ENCODE measurements around the gene DAND5.
A peak's percentile ranks its signal among the peaks of the same experiment; 100 is the strongest.
"Not testable (repeated sequence)": the region's sequence is repeated elsewhere in the genome, so short reads cannot be mapped to it uniquely, and the experiment has no call there.

DAND5 gene

DNA sequence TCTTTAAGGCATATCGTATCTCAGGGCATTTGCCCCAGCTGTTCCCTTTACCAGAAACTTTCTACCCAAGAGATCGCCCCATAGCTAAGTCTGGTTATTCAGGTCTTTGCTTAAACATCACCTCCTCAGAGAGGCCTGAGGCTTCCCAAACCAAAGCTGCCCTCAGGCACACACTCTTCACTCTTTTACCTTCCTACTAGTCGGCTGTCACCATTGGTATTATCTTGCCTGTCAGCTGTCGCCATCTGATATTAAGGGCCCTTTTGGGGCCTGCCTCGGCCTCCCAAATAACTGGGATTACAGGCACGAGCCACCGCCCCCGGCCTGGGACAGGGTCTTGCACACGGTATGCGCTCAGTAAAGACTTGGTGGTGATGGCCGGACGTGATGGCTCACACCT, 13.4 kb upstream of the DAND5 start:
- Histone ChIP-seq H3K4me1 (ENCODE audit: control insufficient read depth, low read length) (peaks cover 37% of the 10 kb centered on the region), H3K27ac (ENCODE audit: low read depth, low read length) (peak overlapping the region; percentile 54), H3K4me2 (ENCODE audit: low read length) (peak overlapping the region; percentile 77), H3K79me2 (ENCODE audit: control insufficient read depth, low read length) (peaks cover 63% of the 10 kb centered on the region), H3K9me3 (ENCODE audit: control insufficient read depth, insufficient read depth, low read length) (no peaks in the 10 kb centered on the region), H3K36me3 (ENCODE audit: control insufficient read depth, low read length) (peaks cover 54% of the 10 kb centered on the region), H3K27me3 (ENCODE audit: control insufficient read depth, low read length) (no peaks in the 10 kb centered on the region), H3K4me3 (ENCODE audit: low read length) (peak overlapping the region; percentile 96), H3F3A (ENCODE audit: control insufficient read depth, insufficient read depth) (peaks cover 31% of the 10 kb centered on the region), H4K20me1 (ENCODE audit: control insufficient read depth, insufficient read depth, low read depth, low read length) (no peaks in the 10 kb centered on the region; the same call in 1 of the 2 replicates), H3K9me2 (replicated peaks; ENCODE audit: control insufficient read depth, low read length) (no peaks in the 10 kb centered on the region)
- no peak for TF ChIP-seq EZH2phosphoT487 (IDR thresholded peaks at IDR 0.05; ENCODE audit: borderline replicate concordance, low read length)
- TF ChIP-seq, protein P1, sequence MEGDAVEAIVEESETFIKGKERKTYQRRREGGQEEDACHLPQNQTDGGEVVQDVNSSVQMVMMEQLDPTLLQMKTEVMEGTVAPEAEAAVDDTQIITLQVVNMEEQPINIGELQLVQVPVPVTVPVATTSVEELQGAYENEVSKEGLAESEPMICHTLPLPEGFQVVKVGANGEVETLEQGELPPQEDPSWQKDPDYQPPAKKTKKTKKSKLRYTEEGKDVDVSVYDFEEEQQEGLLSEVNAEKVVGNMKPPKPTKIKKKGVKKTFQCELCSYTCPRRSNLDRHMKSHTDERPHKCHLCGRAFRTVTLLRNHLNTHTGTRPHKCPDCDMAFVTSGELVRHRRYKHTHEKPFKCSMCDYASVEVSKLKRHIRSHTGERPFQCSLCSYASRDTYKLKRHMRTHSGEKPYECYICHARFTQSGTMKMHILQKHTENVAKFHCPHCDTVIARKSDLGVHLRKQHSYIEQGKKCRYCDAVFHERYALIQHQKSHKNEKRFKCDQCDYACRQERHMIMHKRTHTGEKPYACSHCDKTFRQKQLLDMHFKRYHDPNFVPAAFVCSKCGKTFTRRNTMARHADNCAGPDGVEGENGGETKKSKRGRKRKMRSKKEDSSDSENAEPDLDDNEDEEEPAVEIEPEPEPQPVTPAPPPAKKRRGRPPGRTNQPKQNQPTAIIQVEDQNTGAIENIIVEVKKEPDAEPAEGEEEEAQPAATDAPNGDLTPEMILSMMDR (IDR thresholded peaks at IDR 0.05; ENCODE audit: low read depth, low read length, poor library complexity, severe bottlenecking): no peak

DNA sequence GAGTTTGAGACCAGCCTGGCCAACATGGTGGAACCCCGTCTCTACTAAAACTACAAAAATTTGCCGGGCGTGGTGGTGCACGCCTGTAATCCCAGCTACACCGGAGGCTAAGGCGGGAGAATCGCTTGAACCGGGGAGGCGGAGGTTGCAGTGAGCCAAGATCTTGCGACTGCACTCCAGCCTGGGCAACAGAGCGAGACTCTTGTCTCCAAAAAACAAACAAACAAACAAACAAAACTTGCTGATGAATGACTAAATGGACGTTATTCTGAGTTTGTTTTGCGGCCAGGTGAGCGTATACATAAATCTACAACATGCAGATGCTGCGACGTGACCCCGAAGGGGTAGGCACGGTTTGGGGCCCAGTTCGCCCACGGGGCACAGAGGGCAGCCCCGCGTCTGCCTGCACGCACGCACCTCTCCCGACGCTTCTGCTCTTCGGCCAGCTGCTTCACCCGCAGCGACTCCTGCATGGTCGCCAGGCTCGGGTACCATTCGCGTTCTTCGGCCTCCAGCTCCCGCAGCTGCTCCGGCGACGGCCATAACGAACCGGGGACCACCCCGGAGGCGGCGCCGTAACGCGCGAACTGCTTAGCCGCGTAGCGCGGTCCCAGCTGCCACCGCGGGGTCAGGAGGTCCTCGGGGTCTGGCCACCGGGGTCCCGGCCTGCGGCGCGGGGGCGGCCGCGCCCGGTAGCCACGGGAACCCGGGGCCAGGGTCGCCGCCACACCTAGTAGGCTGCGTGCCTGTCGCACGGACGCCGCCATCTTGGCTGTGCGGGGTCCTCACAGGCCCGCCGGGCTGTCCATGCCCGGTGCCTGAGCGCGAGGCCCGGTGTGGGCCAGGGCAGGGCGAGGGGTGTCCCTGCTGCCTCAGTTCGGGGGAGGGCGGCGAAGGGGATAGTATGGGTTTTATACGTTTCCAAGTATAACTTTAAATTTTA, 12.7 kb upstream of the DAND5 start, which contains the start of gene GADD45GIP1:
TSS of gene GADD45GIP1 (minus strand) at position 778 of the 943 bp plus-strand sequence. CDS start at position 767, 11 bp downstream.
- TF ChIP-seq EZH2phosphoT487 (IDR thresholded peaks at IDR 0.05; ENCODE audit: borderline replicate concordance, low read length): no peak
- TF ChIP-seq, protein P1 (IDR thresholded peaks at IDR 0.05; ENCODE audit: low read depth, low read length, poor library complexity, severe bottlenecking): peak; percentile 10

DNA sequence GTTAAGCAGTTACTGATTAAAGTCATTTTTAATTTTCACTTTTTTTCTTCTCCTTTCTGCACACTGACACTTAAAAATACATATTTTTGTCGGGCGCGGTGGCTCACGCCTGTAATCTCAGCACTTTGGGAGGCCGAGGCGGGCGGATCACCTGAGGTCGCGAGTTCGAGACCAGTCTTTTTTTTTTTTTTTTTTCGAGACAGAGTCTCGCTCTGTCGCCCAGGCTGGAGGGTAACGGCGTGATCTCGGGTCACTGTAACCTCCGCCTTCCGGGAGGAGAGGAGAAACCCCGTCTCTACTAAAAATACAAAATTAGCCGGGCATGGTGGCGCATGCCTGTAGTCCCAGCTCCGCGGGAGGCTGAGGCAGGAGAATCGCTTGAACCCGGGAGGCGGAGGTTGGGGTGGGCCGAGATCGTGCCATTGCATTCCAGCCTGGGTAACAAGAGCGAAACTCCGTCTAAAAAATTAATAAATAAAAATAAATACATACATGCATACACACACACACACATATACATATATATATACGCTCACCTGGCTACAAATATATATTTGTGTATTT, 11.9 kb upstream of the DAND5 start:
- H3K79me2 ChIP-seq (ENCODE audit: control insufficient read depth, low read length): peaks cover 54% of the 10 kb centered on the region
- not testable (repeated sequence) for H3K27me3 ChIP-seq (ENCODE audit: control insufficient read depth, low read length)

More for the DNA sequence above, 12.7 kb upstream of the DAND5 start, which contains the start of gene GADD45GIP1:
- H3F3A ChIP-seq (ENCODE audit: control insufficient read depth, insufficient read depth): peaks cover 29% of the 10 kb centered on the region
- peak within 1 kb of the TSS; percentile 96 for H3K4me3 ChIP-seq (ENCODE audit: low read length)
- peaks cover 49% of the 10 kb centered on the region for H3K36me3 ChIP-seq (ENCODE audit: control insufficient read depth, low read length)
- peaks cover 62% of the 10 kb centered on the region for H3K79me2 ChIP-seq (ENCODE audit: control insufficient read depth, low read length)
- H3K4me1 ChIP-seq (ENCODE audit: control insufficient read depth, low read length): peaks cover 37% of the 10 kb centered on the region
- no peaks in the 10 kb centered on the region; the same call in 1 of the 2 replicates for H4K20me1 ChIP-seq (ENCODE audit: control insufficient read depth, insufficient read depth, low read depth, low read length)
- H3K9me3 ChIP-seq (ENCODE audit: control insufficient read depth, insufficient read depth, low read length): no peaks in the 10 kb centered on the region
- peak within 1 kb of the TSS; percentile 54 for H3K27ac ChIP-seq (ENCODE audit: low read depth, low read length)
- H3K4me2 ChIP-seq (ENCODE audit: low read length): peak within 1 kb of the TSS; percentile 77
- H3K27me3 ChIP-seq (ENCODE audit: control insufficient read depth, low read length): no peaks in the 10 kb centered on the region
- H3K9me2 ChIP-seq (replicated peaks; ENCODE audit: control insufficient read depth, low read length): no peaks in the 10 kb centered on the region

More for the DNA sequence above, 11.9 kb upstream of the DAND5 start:
- Histone ChIP-seq H3K36me3 (ENCODE audit: control insufficient read depth, low read length) (peaks cover 41% of the 10 kb centered on the region), H3K27ac (ENCODE audit: low read depth, low read length) (peak overlapping the region; percentile 54), H3K4me3 (ENCODE audit: low read length) (peak overlapping the region; percentile 96), H3K4me2 (ENCODE audit: low read length) (peak overlapping the region; percentile 77), H3K4me1 (ENCODE audit: control insufficient read depth, low read length) (peaks cover 37% of the 10 kb centered on the region), H3F3A (ENCODE audit: control insufficient read depth, insufficient read depth) (peaks cover 28% of the 10 kb centered on the region)
- not testable (repeated sequence) for H4K20me1 ChIP-seq (ENCODE audit: control insufficient read depth, insufficient read depth, low read depth, low read length); H3K9me3 ChIP-seq (ENCODE audit: control insufficient read depth, insufficient read depth, low read length); H3K9me2 ChIP-seq (replicated peaks; ENCODE audit: control insufficient read depth, low read length)
